Natural killer cell (primary cell): ENCODE data around the gene EPHA7. TPM values are rescaled to one million over a fixed set of nuclear protein-coding genes. Genes with fewer than 3 reads are reported as not detected.

Experiments
- ATAC-seq, 3 donors: fragments of 150-1000 bp in 2 of 3; fragments of 200-7000 bp in 1 of 3; cut with Tn5 transposase; 1 replicate in 1 of 3; 2 replicates in 2 of 3; pipeline ENCODE4 v1.10.0; 2021; ENCODE audit warnings: mild to moderate bottlenecking in 2 of 3, moderate library complexity in 2 of 3
- DNase-seq, 2 donors: peaks; one replicate each; pipeline versions ENCODE4 v3.0.0 to v3.0.0-alpha.2; 2013 to 2021; ENCODE audit warnings: mixed read lengths in 1 of 2
- H3K27ac ChIP-seq: one replicate; pipeline ENCODE4 v1.5.1; 2013; ENCODE audit warnings: mild to moderate bottlenecking, low read length
- H3K27me3 ChIP-seq: one replicate; pipeline ENCODE4 v1.6.1; 2013; ENCODE audit warnings: low read length; ENCODE audit not compliant: control insufficient read depth, insufficient read depth
- H3K36me3 ChIP-seq: one replicate; pipeline ENCODE4 v1.6.1; 2013; ENCODE audit warnings: low read length; ENCODE audit not compliant: control insufficient read depth, insufficient read depth
- H3K4me1 ChIP-seq: one replicate; pipeline ENCODE4 v1.6.1; 2013; ENCODE audit warnings: low read length; ENCODE audit not compliant: control insufficient read depth, insufficient read depth
- H3K4me3 ChIP-seq: one replicate; pipeline ENCODE4 v1.5.1; 2013; ENCODE audit warnings: low read length
- H3K9me3 ChIP-seq: one replicate; pipeline ENCODE4 v1.6.1; 2013; ENCODE audit warnings: low read length; ENCODE audit not compliant: control insufficient read depth, insufficient read depth
- H3K27ac Mint-ChIP-seq, 2 donors: one replicate each; pipeline ENCODE4 v1.8.0; 2022; ENCODE audit warnings: mild to moderate bottlenecking in 2 of 2, mixed read lengths in 2 of 2, moderate library complexity in 1 of 2
- H3K27me3 Mint-ChIP-seq, 2 donors: one replicate each; pipeline ENCODE4 v1.8.0; 2022; ENCODE audit warnings: low read depth in 2 of 2, mixed read lengths in 2 of 2
- H3K36me3 Mint-ChIP-seq: one replicate; pipeline ENCODE4 v1.8.0; 2022; ENCODE audit warnings: mixed read lengths
- H3K4me1 Mint-ChIP-seq, 2 donors: one replicate each; pipeline ENCODE4 v1.8.0; 2022; ENCODE audit warnings: mixed read lengths in 2 of 2
- H3K4me3 Mint-ChIP-seq: one replicate; pipeline ENCODE4 v1.8.0; 2022; ENCODE audit warnings: mild to moderate bottlenecking, moderate library complexity, mixed read lengths
- H3K9me3 Mint-ChIP-seq, 2 donors: one replicate each; pipeline ENCODE4 v1.8.0; 2022; ENCODE audit warnings: mixed read lengths in 2 of 2
- WGBS: methylation state at CpG from one replicate; pipeline ENCODE4 v1.1.7; 2013; ENCODE audit warnings: missing lambda C conversion rate; ENCODE audit not compliant: insufficient coverage; 5-methylcytosine and 5-hydroxymethylcytosine counted together
- intact Hi-C: fragments of 100-400 bp; cut with micrococcal nuclease; formaldehyde crosslinking; loops from one replicate; pipeline ENCODE4 v1.14.2; 2022
- total RNA-seq, 4 donors: library from RNA; stranded (reverse); fragments of 120-200 nt in 1 of 4; gene quantifications; one replicate each; pipeline versions ENCODE4 v1.2.3 to v1.2.4, GENCODE V29; 2013 to 2022
- TF ChIP-seq, protein P1 (sequence below): fragments of 200-600 bp; IDR thresholded peaks from one replicate; pipeline ENCODE4 v1.8.0; 2022; ENCODE audit warnings: antibody characterized with exemption

EPHA7 gene
- total RNA-seq, 3 donors from 2014 or later (not counting 1 experiment from before 2014, with no cell fraction given), result not detected

DNA sequence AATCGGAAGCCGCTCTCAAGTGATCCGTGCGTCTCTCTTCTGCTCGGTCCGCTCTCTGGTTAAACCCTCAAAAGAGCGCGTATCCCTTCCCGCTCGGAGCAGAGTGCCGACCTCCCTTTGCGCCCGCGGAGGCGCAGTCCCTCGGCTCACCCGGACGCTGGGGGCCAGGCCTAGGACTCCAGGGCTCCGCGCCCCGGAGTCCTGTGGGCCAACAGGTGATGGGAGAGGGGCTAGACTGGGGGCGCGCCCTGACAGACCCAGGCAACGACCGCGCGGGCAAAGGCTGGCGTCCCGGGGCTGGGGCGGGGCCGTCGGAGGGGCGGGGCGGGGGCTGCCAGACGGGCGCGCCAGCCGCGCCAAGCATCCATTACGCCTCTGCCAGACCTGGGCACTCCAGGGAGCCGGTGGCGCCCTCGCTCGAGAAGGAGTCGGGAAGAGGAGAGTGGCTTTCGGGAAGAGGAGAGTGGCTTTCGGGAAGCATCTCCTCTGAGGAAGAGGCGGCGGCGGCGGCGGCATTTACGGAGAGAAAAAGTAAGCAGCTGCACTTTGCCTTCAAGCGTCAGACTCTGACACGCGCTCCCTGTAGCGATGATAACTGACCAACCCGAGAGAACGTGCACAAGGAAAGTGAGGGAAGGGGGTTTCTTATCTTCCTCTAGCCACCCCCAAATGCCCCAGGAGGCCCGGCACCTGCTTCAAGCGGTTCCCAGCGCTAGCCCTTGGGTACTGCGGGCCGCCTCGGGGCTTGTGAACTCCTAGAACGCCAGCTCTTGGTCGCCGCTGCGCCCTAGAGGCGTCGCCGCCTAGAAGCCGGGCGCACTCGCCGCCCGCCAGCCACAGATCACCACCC is 2.6 kb downstream of the EPHA7 start:
- Histone ChIP-seq H3K27me3 (peaks cover 33% of the 10 kb centered on the region), H3K36me3 (no peaks in the 10 kb centered on the region), H3K4me3 (no peak overlapping the region), H3K9me3 (peaks cover 3% of the 10 kb centered on the region), H3K27ac (no peak overlapping the region), H3K4me1 (peaks cover 25% of the 10 kb centered on the region)
- Mint-ChIP-seq H3K27me3 (peaks cover 16 to 35% of the 10 kb centered on the region in 2 donors), H3K4me1 (peaks cover 0 to 6% of the 10 kb centered on the region in 2 donors), H3K4me3 (peak overlapping the region; percentile 21), H3K9me3 (no peaks in the 10 kb centered on the region), H3K27ac (no peak overlapping the region), H3K36me3 (peaks cover 7% of the 10 kb centered on the region)
- intact Hi-C loops, result no loop called here
- TF ChIP-seq, protein P1, sequence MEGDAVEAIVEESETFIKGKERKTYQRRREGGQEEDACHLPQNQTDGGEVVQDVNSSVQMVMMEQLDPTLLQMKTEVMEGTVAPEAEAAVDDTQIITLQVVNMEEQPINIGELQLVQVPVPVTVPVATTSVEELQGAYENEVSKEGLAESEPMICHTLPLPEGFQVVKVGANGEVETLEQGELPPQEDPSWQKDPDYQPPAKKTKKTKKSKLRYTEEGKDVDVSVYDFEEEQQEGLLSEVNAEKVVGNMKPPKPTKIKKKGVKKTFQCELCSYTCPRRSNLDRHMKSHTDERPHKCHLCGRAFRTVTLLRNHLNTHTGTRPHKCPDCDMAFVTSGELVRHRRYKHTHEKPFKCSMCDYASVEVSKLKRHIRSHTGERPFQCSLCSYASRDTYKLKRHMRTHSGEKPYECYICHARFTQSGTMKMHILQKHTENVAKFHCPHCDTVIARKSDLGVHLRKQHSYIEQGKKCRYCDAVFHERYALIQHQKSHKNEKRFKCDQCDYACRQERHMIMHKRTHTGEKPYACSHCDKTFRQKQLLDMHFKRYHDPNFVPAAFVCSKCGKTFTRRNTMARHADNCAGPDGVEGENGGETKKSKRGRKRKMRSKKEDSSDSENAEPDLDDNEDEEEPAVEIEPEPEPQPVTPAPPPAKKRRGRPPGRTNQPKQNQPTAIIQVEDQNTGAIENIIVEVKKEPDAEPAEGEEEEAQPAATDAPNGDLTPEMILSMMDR, result no peak
- no peak for DNase-seq
- WGBS, result 3% methylated on average over 77 of the region's 77 CpGs
- ATAC-seq, result no peak

DNA sequence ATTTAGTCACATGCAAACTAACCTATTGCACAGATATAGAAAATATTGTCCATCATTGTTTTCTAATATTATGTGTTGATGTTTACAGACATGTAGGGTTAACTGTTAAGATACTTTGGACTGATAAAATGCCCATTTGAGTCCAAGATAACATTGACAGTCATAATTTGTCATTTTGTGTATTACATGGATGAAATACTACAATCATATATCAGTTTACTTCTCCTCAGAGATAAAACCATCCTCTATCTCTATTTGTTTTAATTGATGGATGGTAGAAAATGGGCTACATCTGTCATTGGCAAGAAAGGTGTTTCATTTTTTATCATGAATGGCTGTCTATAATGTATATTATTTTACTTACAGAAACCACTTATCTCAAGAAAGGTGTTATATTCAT is 6.2 kb downstream of the EPHA7 start:
- DNase-seq (no peak), ATAC-seq (no peak)
- no peak overlapping the region for H3K4me3 ChIP-seq
- no peaks in the 10 kb centered on the region for H3K9me3 ChIP-seq
- H3K36me3 ChIP-seq, result no peaks in the 10 kb centered on the region
- Mint-ChIP-seq H3K9me3 (peaks cover 0 to 2% of the 10 kb centered on the region in 2 donors), H3K27me3 (peaks cover 10 to 12% of the 10 kb centered on the region in 2 donors), H3K4me3 (no peak overlapping the region), H3K4me1 (peaks cover 0 to 6% of the 10 kb centered on the region in 2 donors), H3K27ac (no peak overlapping the region), H3K36me3 (no peaks in the 10 kb centered on the region)
- H3K4me1 ChIP-seq, result peaks cover 11% of the 10 kb centered on the region
- TF ChIP-seq, protein P1, result no peak
- no peak overlapping the region for H3K27ac ChIP-seq
- H3K27me3 ChIP-seq, result peaks cover 16% of the 10 kb centered on the region
- intact Hi-C loops, result no loop called here

DNA sequence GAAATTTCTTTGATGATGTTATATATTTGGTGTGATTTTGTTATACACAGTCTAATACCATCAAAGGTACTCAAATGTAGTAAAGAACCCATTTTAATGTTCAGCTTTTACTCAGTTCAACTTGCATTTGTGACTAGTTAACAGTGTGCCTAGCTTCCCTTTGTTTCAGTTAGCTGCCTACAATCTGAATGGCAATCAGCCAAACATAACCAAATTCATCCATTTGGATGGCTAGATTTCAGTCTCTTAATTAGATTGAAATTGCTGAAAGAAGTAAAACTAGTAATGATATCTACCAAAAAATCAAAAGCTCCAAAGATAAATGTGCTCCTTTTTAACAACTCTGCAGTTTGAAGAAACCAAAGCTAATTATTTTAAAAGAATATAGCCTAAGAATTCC is 6.9 kb downstream of the EPHA7 start:
- Histone ChIP-seq H3K27me3 (peaks cover 9% of the 10 kb centered on the region), H3K9me3 (no peaks in the 10 kb centered on the region), H3K36me3 (no peaks in the 10 kb centered on the region), H3K4me1 (peaks cover 7% of the 10 kb centered on the region), H3K4me3 (no peak overlapping the region), H3K27ac (no peak overlapping the region)
- H3K36me3 Mint-ChIP-seq, result no peaks in the 10 kb centered on the region
- ATAC-seq, result no peak
- peaks cover 0 to 3% of the 10 kb centered on the region in 2 donors for H3K4me1 Mint-ChIP-seq
- peaks cover 0 to 2% of the 10 kb centered on the region in 2 donors for H3K9me3 Mint-ChIP-seq
- peaks cover 3 to 6% of the 10 kb centered on the region in 2 donors for H3K27me3 Mint-ChIP-seq
- intact Hi-C loops, result no loop called here
- TF ChIP-seq, protein P1, result no peak
- no peak overlapping the region for H3K4me3 Mint-ChIP-seq
- DNase-seq, result no peak
- no peak overlapping the region for H3K27ac Mint-ChIP-seq

DNA sequence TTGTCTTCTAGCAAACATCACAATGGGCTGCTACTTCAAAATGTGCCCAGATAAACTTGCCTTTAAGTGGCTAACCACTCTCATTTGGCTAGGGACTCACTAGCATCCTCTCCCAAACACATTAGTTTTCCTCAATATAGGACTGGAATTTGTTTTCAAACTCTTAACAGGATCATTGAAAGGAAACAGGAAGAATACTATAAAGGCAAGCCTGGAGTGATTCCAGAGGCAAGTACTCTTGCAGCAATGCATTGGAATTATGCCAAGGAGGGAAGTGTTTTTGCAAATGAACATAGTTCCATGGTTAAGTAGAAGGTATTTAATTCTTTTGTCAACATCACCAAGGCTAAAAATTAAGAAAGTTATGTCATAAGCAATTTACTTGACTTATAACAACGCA is 12.2 kb downstream of the EPHA7 start:
- peaks cover 0 to 2% of the 10 kb centered on the region in 2 donors for H3K9me3 Mint-ChIP-seq
- no peak overlapping the region for H3K4me3 Mint-ChIP-seq
- no peaks in the 10 kb centered on the region for H3K27me3 Mint-ChIP-seq
- H3K27ac ChIP-seq, result no peak overlapping the region
- intact Hi-C loops, result no loop called here
- DNase-seq, result no peak
- H3K4me3 ChIP-seq, result no peak overlapping the region
- no peaks in the 10 kb centered on the region for H3K27me3 ChIP-seq
- no peak for ATAC-seq
- H3K27ac Mint-ChIP-seq, result no peak overlapping the region
- no peaks in the 10 kb centered on the region for H3K4me1 Mint-ChIP-seq
- no peaks in the 10 kb centered on the region for H3K9me3 ChIP-seq
- no peaks in the 10 kb centered on the region for H3K4me1 ChIP-seq
- H3K36me3 ChIP-seq, result no peaks in the 10 kb centered on the region
- TF ChIP-seq, protein P1, result no peak
- H3K36me3 Mint-ChIP-seq, result no peaks in the 10 kb centered on the region
- no CpG with 5 or more reads among the region's 1 CpG for WGBS
